Retinal pigment epithelial cell (primary cell): ENCODE measurements around the gene GLT1D1.
"Not testable (repeated sequence)": the region's sequence is repeated elsewhere in the genome, so short reads cannot be mapped to it uniquely, and the experiment has no call there.

Experiments
- DNase-seq: peaks from one replicate; pipeline ENCODE4 v3.0.0-alpha.2; 2010; ENCODE audit warnings: low read depth
- H3K4me3 ChIP-seq: 2 replicates; pipeline ENCODE4 v1.5.1; 2011; ENCODE audit warnings: mild to moderate bottlenecking, low read length, control low read depth, moderate library complexity
- CTCF ChIP-seq: conservative IDR thresholded peaks from 2 replicates; pipeline ENCODE4 v1.5.1; 2011; ENCODE audit warnings: low read depth, low read length, control low read depth, inconsistent platforms

Gene GLT1D1

GRCh38 chr12:128852885-128853599 lies at the start of gene GLT1D1:
Gene GLT1D1, plus strand, starts transcription at chr12:128853478. Its CDS starts 104 bp downstream, at chr12:128853582.
- peak within 1 kb of the TSS; percentile 14 for H3K4me3 ChIP-seq
- DNase-seq, result no peak
- TF ChIP-seq CTCF, result no peak

GRCh38 chr12:128803788-128804187 lies 49.5 kb upstream of the GLT1D1 start:
- no peak overlapping the region for H3K4me3 ChIP-seq

GRCh38 chr12:128804762-128805161 lies 48.5 kb upstream of the GLT1D1 start:
- TF ChIP-seq CTCF, result no peak
- no peak for DNase-seq
- no peak overlapping the region for H3K4me3 ChIP-seq

More at GRCh38 chr12:128803788-128804187, 49.5 kb upstream of the GLT1D1 start:
- TF ChIP-seq CTCF, result no peak
- no peak for DNase-seq

GRCh38 chr12:128805406-128805805 lies 47.9 kb upstream of the GLT1D1 start:
- H3K4me3 ChIP-seq, DNase-seq: not testable (repeated sequence)

- no peak for DNase-seq
- TF ChIP-seq CTCF, result no peak
- no peak overlapping the region for H3K4me3 ChIP-seq
These were observed 46.7 kb upstream of the GLT1D1 start for GRCh38 chr12:128806573-128806972.

- TF ChIP-seq CTCF, result no peak
These were observed 46.0 kb upstream of the GLT1D1 start for GRCh38 chr12:128807161-128807724.

GRCh38 chr12:128808651-128809050 lies 44.6 kb upstream of the GLT1D1 start:
- H3K4me3 ChIP-seq, result no peak overlapping the region
- no peak for DNase-seq
- TF ChIP-seq CTCF, result no peak

More at GRCh38 chr12:128807161-128807724, 46.0 kb upstream of the GLT1D1 start:
- no peak overlapping the region for H3K4me3 ChIP-seq
- no peak for DNase-seq
